KOPT-K1 (cell line): ENCODE results near the gene KCNG1.

ENCODE experiments used
- H3K27ac ChIP-seq: fragments of 200-600 bp; sonication (generic); 2 replicates; pipeline ENCODE4 v1.5.1; 2016; ENCODE audit warnings: antibody characterized with exemption, mild to moderate bottlenecking, low read depth, low read length; ENCODE audit not compliant: poor library complexity, severe bottlenecking
- H3K36me3 ChIP-seq: fragments of 200-600 bp; sonication (generic); 2 replicates; pipeline ENCODE4 v1.5.1; 2017; ENCODE audit warnings: antibody characterized with exemption, mild to moderate bottlenecking, low read length, moderate library complexity; ENCODE audit not compliant: insufficient read depth
- H3K9me3 ChIP-seq: fragments of 200-600 bp; sonication (generic); 2 replicates; pipeline ENCODE4 v1.5.1; 2017; ENCODE audit warnings: antibody characterized with exemption, low read length, mild to moderate bottlenecking; ENCODE audit not compliant: insufficient read depth, poor library complexity, severe bottlenecking

Gene KCNG1

GRCh38 chr20:51023617-51024155 is 779 bp upstream of the KCNG1 start:
- Histone ChIP-seq H3K9me3 (no peaks in the 10 kb centered on the region), H3K27ac (no peak overlapping the region)

GRCh38 chr20:51022227-51022802 is 592 bp downstream of the KCNG1 start:
- Histone ChIP-seq H3K36me3 (no peaks in the 10 kb centered on the region), H3K27ac (no peak overlapping the region), H3K9me3 (no peaks in the 10 kb centered on the region)

More at GRCh38 chr20:51023617-51024155, 779 bp upstream of the KCNG1 start:
- H3K36me3 ChIP-seq: no peaks in the 10 kb centered on the region

- no peaks in the 10 kb centered on the region for H3K9me3 ChIP-seq
- H3K36me3 ChIP-seq: no peaks in the 10 kb centered on the region
- no peak overlapping the region for H3K27ac ChIP-seq
These were observed 1.6 kb downstream of the KCNG1 start for GRCh38 chr20:51021067-51022025.

- Histone ChIP-seq H3K9me3 (no peaks in the 10 kb centered on the region), H3K27ac (no peak overlapping the region), H3K36me3 (no peaks in the 10 kb centered on the region)
These were observed 2.2 kb downstream of the KCNG1 start for GRCh38 chr20:51020657-51021056.

- Histone ChIP-seq H3K9me3 (no peaks in the 10 kb centered on the region), H3K36me3 (no peaks in the 10 kb centered on the region), H3K27ac (no peak overlapping the region)
These were observed 3.0 kb downstream of the KCNG1 start for GRCh38 chr20:51019656-51020592.

- Histone ChIP-seq H3K27ac (no peak overlapping the region), H3K9me3 (no peaks in the 10 kb centered on the region), H3K36me3 (no peaks in the 10 kb centered on the region)
These were observed 5.7 kb downstream of the KCNG1 start for GRCh38 chr20:51017251-51017650.

- H3K36me3 ChIP-seq: no peaks in the 10 kb centered on the region
- H3K27ac ChIP-seq: no peak overlapping the region
- H3K9me3 ChIP-seq: no peaks in the 10 kb centered on the region
These were observed 6.4 kb downstream of the KCNG1 start for GRCh38 chr20:51016521-51016920.

GRCh38 chr20:51014797-51015722 is 7.8 kb downstream of the KCNG1 start:
- no peak overlapping the region for H3K27ac ChIP-seq
- no peaks in the 10 kb centered on the region for H3K36me3 ChIP-seq
- H3K9me3 ChIP-seq: no peaks in the 10 kb centered on the region

GRCh38 chr20:51013577-51014330 is 9.2 kb downstream of the KCNG1 start:
- Histone ChIP-seq H3K9me3 (no peaks in the 10 kb centered on the region), H3K36me3 (no peaks in the 10 kb centered on the region), H3K27ac (no peak overlapping the region)

GRCh38 chr20:51012357-51012756 is 10.6 kb downstream of the KCNG1 start:
- H3K36me3 ChIP-seq: no peaks in the 10 kb centered on the region
- no peak overlapping the region for H3K27ac ChIP-seq
- no peaks in the 10 kb centered on the region for H3K9me3 ChIP-seq

GRCh38 chr20:51011479-51011878 is 11.4 kb downstream of the KCNG1 start:
- H3K36me3 ChIP-seq: no peaks in the 10 kb centered on the region
- no peaks in the 10 kb centered on the region for H3K9me3 ChIP-seq
- no peak overlapping the region for H3K27ac ChIP-seq

GRCh38 chr20:51010932-51011331 is 12.0 kb downstream of the KCNG1 start:
- H3K36me3 ChIP-seq: no peaks in the 10 kb centered on the region
- H3K27ac ChIP-seq: no peak overlapping the region
- H3K9me3 ChIP-seq: no peaks in the 10 kb centered on the region

- Histone ChIP-seq H3K9me3 (no peaks in the 10 kb centered on the region), H3K36me3 (no peaks in the 10 kb centered on the region), H3K27ac (no peak overlapping the region)
These were observed 12.9 kb downstream of the KCNG1 start for GRCh38 chr20:51010043-51010365.
